ENCODE data around the gene CHAD. TPM values are rescaled to one million over a fixed set of nuclear protein-coding genes. Genes with fewer than 3 reads are reported as not detected.

Gene CHAD
- total and polyA plus RNA-seq, 2 of the 4 experiments (the other 2 are of a cell fraction): 0.03 TPM; not detected in 1

- Histone ChIP-seq H3K27me3 (ENCODE audit: control insufficient read depth, insufficient read depth, low read length) (no peaks in the 10 kb centered on the region), H3K4me2 (ENCODE audit: low read depth, low read length) (no peak overlapping the region), H3K18ac (ENCODE audit: low read depth, low read length) (no peak overlapping the region), H2BK5ac (ENCODE audit: low read depth, low read length, poor library complexity, severe bottlenecking) (no peak overlapping the region), H4K20me1 (ENCODE audit: insufficient read depth, low read length) (no peaks in the 10 kb centered on the region), H3K14ac (replicated peaks; ENCODE audit: low read depth, low read length) (no peak overlapping the region), H3K23ac (ENCODE audit: low read depth, low read length) (no peak overlapping the region), H4K5ac (ENCODE audit: low read depth, low read length) (no peak overlapping the region), H3K56ac (ENCODE audit: extremely low read depth, insufficient read depth, low read length) (no peak overlapping the region), H3K36me3 (ENCODE audit: control insufficient read depth, insufficient read depth, low read length) (peaks cover 2% of the 10 kb centered on the region; the same call in 1 of the 2 replicates), H3K4me3 (ENCODE audit: insufficient read depth, low read depth, low read length) (no peak overlapping the region), H2BK120ac (ENCODE audit: low read depth, low read length) (no peak overlapping the region), H3K4me1 (ENCODE audit: control insufficient read depth, insufficient read depth, low read length) (no peaks in the 10 kb centered on the region), H3K4ac (ENCODE audit: low read depth, low read length) (no peak overlapping the region), H2BK15ac (ENCODE audit: low read depth, low read length) (no peak overlapping the region), H4K91ac (ENCODE audit: insufficient read depth, low read depth, low read length) (no peak overlapping the region), H3K9me1 (ENCODE audit: insufficient read depth, low read length) (no peaks in the 10 kb centered on the region), H2AK5ac (ENCODE audit: low read depth, low read length) (no peak overlapping the region), H2BK20ac (ENCODE audit: low read depth, low read length) (no peak overlapping the region), H3K79me1 (ENCODE audit: low read depth in 1 of 2, low read length in 2 of 2) (peaks cover 0 to 9% of the 10 kb centered on the region in 2 experiments; a peak in 2 of 4 replicates), H2AFZ (replicated peaks; ENCODE audit: low read length, poor library complexity) (no peak overlapping the region), H3K9me3 (ENCODE audit: control insufficient read depth, insufficient read depth, low read length) (no peaks in the 10 kb centered on the region), H3K9ac (ENCODE audit: low read depth, low read length) (no peak overlapping the region), H4K8ac (ENCODE audit: low read depth in 2 of 2, low read length in 2 of 2) (no peak overlapping the region), H2AK9ac (replicated peaks; ENCODE audit: low read depth, low read length, poor library complexity) (no peak overlapping the region), H3K27ac (ENCODE audit: insufficient read depth, low read length) (no peak overlapping the region)
- WGBS, 2 experiments (ENCODE audit: extremely low coverage in 2 of 2, insufficient read length in 1 of 2): no CpG with 5 or more reads among the region's 10 CpGs
- DNase-seq (peak; percentile 19), ATAC-seq (ENCODE audit: low read depth) (peak; percentile 35)
- dilution Hi-C loops (cut with HindIII; ENCODE audit: low sequenced_read_pairs, unreplicated experiment): no loop called here
- ChIA-PET CTCF (no interaction called here), POLR2A (ENCODE audit: unreplicated experiment) (no interaction called here)
- BruUV-seq (replicated peaks): no TSS peak
- no peak for TF ChIP-seq RFX5 (IDR thresholded peaks at IDR 0.05; ENCODE audit: low read depth, low read length)
- TF ChIP-seq BHLHE40 (IDR thresholded peaks at IDR 0.05; ENCODE audit: low read depth, low read length): no peak
- TF ChIP-seq NFE2L2 (IDR thresholded peaks at IDR 0.05; ENCODE audit: low read depth, low read length): no peak
- no peak for TF ChIP-seq FOS (IDR thresholded peaks at IDR 0.05; ENCODE audit: low read depth, low read length)
- TF ChIP-seq MAZ (IDR thresholded peaks at IDR 0.05; ENCODE audit: borderline replicate concordance, low read depth, low read length): no peak
- no peak for TF ChIP-seq USF2 (IDR thresholded peaks at IDR 0.05; ENCODE audit: low read depth, low read length)
- intact Hi-C loops (cut with micrococcal nuclease): no loop called here
- in situ Hi-C loops (cut with MboI; ENCODE audit: low sequenced_read_pairs): no loop called here
Measured at GRCh38 chr17:50452630-50453300, 15.9 kb downstream of the CHAD start.
